B cell (primary cell): ENCODE measurements around the gene PREB.

Source experiments
- EZH2 ChIP-seq: IDR thresholded peaks from 2 replicates; pipeline ENCODE4 v1.6.1; 2012; ENCODE audit warnings: borderline replicate concordance, low read depth, mild to moderate bottlenecking, moderate library complexity, low read length; ENCODE audit not compliant: insufficient read depth, poor library complexity, severe bottlenecking
- TF ChIP-seq, protein P1 (sequence below): fragments of 200-600 bp; IDR thresholded peaks from one replicate; pipeline ENCODE4 v1.8.0; 2022; ENCODE audit warnings: antibody characterized with exemption, mild to moderate bottlenecking

DNA sequence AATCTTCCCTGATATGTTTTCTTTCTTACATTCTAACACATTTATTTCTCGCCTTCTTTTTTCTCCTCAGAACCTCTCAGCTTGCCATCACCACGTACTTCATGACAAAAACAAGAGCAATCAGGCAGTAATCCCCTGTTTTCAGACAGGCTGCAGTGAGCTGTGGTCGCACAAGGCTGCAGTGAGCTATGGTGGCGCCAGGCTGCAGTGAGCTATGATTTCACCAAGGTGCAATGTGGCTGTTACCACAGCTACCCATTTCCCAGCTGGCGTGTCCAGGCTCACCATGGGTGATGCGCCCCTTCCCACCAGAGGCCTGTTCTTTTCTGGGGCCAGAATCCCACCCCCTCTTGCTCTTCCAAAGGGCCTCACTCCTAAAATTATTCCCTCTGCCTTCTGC lies 40.2 kb upstream of the PREB start:
- TF ChIP-seq, protein P1, sequence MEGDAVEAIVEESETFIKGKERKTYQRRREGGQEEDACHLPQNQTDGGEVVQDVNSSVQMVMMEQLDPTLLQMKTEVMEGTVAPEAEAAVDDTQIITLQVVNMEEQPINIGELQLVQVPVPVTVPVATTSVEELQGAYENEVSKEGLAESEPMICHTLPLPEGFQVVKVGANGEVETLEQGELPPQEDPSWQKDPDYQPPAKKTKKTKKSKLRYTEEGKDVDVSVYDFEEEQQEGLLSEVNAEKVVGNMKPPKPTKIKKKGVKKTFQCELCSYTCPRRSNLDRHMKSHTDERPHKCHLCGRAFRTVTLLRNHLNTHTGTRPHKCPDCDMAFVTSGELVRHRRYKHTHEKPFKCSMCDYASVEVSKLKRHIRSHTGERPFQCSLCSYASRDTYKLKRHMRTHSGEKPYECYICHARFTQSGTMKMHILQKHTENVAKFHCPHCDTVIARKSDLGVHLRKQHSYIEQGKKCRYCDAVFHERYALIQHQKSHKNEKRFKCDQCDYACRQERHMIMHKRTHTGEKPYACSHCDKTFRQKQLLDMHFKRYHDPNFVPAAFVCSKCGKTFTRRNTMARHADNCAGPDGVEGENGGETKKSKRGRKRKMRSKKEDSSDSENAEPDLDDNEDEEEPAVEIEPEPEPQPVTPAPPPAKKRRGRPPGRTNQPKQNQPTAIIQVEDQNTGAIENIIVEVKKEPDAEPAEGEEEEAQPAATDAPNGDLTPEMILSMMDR, result no peak
- no peak for TF ChIP-seq EZH2
